Measurements from ENCODE around the gene PSD.
"Not testable (repeated sequence)": the region's sequence is repeated elsewhere in the genome, so short reads cannot be mapped to it uniquely, and the experiment has no call there.

PSD gene

GRCh38 chr10:102461187-102462054 is 42.8 kb upstream of the PSD start:
- TF ChIP-seq, protein P1, sequence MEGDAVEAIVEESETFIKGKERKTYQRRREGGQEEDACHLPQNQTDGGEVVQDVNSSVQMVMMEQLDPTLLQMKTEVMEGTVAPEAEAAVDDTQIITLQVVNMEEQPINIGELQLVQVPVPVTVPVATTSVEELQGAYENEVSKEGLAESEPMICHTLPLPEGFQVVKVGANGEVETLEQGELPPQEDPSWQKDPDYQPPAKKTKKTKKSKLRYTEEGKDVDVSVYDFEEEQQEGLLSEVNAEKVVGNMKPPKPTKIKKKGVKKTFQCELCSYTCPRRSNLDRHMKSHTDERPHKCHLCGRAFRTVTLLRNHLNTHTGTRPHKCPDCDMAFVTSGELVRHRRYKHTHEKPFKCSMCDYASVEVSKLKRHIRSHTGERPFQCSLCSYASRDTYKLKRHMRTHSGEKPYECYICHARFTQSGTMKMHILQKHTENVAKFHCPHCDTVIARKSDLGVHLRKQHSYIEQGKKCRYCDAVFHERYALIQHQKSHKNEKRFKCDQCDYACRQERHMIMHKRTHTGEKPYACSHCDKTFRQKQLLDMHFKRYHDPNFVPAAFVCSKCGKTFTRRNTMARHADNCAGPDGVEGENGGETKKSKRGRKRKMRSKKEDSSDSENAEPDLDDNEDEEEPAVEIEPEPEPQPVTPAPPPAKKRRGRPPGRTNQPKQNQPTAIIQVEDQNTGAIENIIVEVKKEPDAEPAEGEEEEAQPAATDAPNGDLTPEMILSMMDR (conservative IDR thresholded peaks at IDR 0.05; ENCODE audit: low read depth, low read length) = no peak
- peak; percentile 61 for DNase-seq (ENCODE audit: low read depth)
- peak overlapping the region; percentile 50 for H3K4me3 ChIP-seq (ENCODE audit: low read length)

- TF ChIP-seq, protein P1 (conservative IDR thresholded peaks at IDR 0.05; ENCODE audit: low read depth, low read length) = no peak
- H3K4me3 ChIP-seq (ENCODE audit: low read length) = peak overlapping the region; percentile 50
- no peak for DNase-seq (ENCODE audit: low read depth)
These were observed 42.2 kb upstream of the PSD start for GRCh38 chr10:102460836-102461186.

GRCh38 chr10:102458656-102459055 is 40.1 kb upstream of the PSD start:
- no peak overlapping the region for H3K4me3 ChIP-seq (ENCODE audit: low read length)
- no peak for DNase-seq (ENCODE audit: low read depth)
- TF ChIP-seq, protein P1 (conservative IDR thresholded peaks at IDR 0.05; ENCODE audit: low read depth, low read length) = no peak

GRCh38 chr10:102457591-102458150 is 39.1 kb upstream of the PSD start:
- TF ChIP-seq, protein P1 (conservative IDR thresholded peaks at IDR 0.05; ENCODE audit: low read depth, low read length) = no peak
- no peak overlapping the region for H3K4me3 ChIP-seq (ENCODE audit: low read length)
- no peak for DNase-seq (ENCODE audit: low read depth)

- DNase-seq (ENCODE audit: low read depth) = peak; percentile 91
- no peak overlapping the region for H3K4me3 ChIP-seq (ENCODE audit: low read length)
- TF ChIP-seq, protein P1 (conservative IDR thresholded peaks at IDR 0.05; ENCODE audit: low read depth, low read length) = no peak
These were observed 37.4 kb upstream of the PSD start for GRCh38 chr10:102455893-102456471.

DNA sequence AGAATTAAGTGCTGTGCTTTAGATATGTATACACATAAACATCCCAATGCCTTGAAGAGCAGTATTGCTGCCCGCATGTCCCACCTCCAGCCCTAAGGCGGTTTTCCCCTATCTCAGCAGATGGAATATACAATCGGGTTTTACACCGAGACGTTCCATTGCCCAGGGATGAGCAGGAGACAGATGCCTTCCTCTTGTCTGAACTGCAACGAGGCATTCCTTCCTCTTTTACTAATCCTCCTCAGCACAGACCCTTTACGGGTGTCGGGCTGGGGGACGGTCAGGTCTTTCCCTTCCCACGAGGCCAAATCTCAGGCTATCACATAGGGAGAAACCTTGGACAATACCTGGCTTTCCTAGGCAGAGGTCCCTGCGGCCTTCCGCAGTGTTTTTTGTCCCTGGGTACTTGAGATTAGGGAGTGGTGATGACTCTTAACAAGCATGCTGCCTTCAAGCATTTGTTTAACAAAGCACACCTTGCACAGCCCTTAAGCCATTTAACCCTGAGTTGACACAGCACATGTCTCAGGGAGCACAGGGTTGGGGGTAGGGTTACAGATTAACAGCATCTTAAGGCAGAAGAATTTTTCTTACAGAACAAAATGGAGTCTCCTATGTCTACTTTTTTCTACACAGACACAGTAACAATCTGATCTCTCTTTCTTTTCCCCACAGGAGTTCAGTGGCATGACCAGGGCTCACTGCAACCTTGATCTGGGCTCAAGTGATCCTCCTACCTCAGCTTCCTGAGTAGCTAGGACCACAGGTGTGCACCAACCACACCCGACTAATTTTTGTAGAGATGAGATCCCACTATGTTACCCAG is 36.3 kb upstream of the PSD start:
- not testable (repeated sequence) for H3K4me3 ChIP-seq (ENCODE audit: low read length); DNase-seq (ENCODE audit: low read depth)

DNA sequence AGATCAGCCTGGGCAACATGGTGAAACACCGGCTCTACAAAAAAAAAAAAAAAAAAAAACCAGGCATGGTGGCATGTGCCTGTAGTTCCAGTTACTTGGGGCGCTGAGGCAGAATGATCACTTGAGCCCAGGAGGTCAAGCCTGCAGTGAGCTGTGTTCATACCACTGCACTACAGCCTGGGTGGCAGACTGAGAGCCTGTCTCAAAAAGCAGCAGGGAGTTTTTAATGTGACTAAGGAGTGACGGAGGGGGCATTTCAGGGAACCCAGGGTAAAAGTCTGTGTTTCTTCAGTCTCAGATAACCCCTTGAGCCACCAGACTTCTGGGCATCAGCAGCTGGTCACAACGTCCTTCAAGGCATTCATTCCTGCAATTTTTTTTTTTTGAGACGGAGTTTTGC is 34.9 kb upstream of the PSD start:
- H3K4me3 ChIP-seq (ENCODE audit: low read length) = no peak overlapping the region
- DNase-seq (ENCODE audit: low read depth) = no peak
- TF ChIP-seq, protein P1 (conservative IDR thresholded peaks at IDR 0.05; ENCODE audit: low read depth, low read length) = no peak

Data from retinal pigment epithelial cell (primary cell).